Measurements from ENCODE around the gene AHI1. TPM values are rescaled to one million over a fixed set of nuclear protein-coding genes. Genes with fewer than 3 reads are reported as not detected.

Gene AHI1
- total and polyA plus RNA-seq, 10 of the 15 experiments (the other 5 are each of a cell fraction or from before 2014, with no cell fraction given): 3.2 to 9.5 (median 4.6) TPM

DNA sequence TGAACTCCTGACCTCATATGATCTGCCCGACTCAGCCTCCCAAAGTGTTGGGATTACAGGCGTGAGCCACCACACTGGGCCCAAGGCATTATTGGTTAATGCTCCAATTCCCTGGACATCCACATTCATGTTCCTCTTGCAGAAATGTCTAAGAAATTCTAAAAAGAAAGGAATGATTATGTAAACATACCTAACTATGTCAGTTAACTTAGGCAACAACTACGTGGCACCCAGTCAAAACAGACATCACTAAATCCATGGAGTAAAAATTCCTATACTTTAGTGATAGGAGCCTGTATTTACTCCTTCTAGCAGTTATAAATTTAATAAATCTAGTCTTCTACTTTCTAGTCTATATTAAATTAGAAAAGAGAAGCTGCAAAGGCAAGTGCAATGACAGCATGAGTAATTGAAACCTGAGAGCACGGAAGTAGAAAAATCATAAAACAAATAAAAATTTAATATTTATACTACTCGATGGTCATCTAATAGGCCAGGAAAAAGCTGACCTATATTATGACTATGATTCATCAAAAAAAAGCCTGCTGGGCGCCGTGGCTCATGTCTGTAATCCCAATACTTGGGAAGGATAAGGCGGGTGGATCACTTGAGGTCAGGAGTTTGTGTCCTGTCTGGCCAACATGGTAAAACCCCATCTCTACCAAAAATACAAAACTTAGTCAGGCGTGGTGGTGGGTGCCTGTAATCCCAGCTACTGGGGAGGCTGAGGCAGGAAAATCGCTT is 4.2 kb downstream of the AHI1 start:
- BruUV-seq (replicated peaks): no TSS peak
- TF ChIP-seq MXI1 (IDR thresholded peaks at IDR 0.05; ENCODE audit: low read depth, low read length) (no peak), CREB1 (IDR thresholded peaks at IDR 0.05; ENCODE audit: low read depth) (no peak), RB1 (IDR thresholded peaks at IDR 0.05; ENCODE audit: borderline replicate concordance) (no peak), POU2F2 (IDR thresholded peaks at IDR 0.05; ENCODE audit: borderline replicate concordance, low read depth, low read length) (no peak), SMAD5 (IDR thresholded peaks at IDR 0.05; ENCODE audit: low read depth) (no peak), YY1 (IDR thresholded peaks at IDR 0.05; ENCODE audit: low read depth, low read length) (no peak), CTCF (IDR thresholded peaks at IDR 0.05 in 2 of 3, conservative IDR thresholded peaks at IDR 0.05 in 1 of 3; ENCODE audit: control insufficient read depth in 2 of 3, extremely low read depth in 1 of 3, insufficient read depth in 1 of 3, low read depth in 3 of 3, low read length in 3 of 3) (no peak), ZZZ3 (IDR thresholded peaks at IDR 0.05; ENCODE audit: control insufficient read depth, insufficient read length, low read depth) (no peak), ATF7 (IDR thresholded peaks at IDR 0.05; ENCODE audit: low read depth) (no peak)
- TF ChIP-seq, protein P1, sequence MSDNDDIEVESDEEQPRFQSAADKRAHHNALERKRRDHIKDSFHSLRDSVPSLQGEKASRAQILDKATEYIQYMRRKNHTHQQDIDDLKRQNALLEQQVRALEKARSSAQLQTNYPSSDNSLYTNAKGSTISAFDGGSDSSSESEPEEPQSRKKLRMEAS (IDR thresholded peaks at IDR 0.05; ENCODE audit: low read depth, low read length): no peak
- TF ChIP-seq, protein P2, sequence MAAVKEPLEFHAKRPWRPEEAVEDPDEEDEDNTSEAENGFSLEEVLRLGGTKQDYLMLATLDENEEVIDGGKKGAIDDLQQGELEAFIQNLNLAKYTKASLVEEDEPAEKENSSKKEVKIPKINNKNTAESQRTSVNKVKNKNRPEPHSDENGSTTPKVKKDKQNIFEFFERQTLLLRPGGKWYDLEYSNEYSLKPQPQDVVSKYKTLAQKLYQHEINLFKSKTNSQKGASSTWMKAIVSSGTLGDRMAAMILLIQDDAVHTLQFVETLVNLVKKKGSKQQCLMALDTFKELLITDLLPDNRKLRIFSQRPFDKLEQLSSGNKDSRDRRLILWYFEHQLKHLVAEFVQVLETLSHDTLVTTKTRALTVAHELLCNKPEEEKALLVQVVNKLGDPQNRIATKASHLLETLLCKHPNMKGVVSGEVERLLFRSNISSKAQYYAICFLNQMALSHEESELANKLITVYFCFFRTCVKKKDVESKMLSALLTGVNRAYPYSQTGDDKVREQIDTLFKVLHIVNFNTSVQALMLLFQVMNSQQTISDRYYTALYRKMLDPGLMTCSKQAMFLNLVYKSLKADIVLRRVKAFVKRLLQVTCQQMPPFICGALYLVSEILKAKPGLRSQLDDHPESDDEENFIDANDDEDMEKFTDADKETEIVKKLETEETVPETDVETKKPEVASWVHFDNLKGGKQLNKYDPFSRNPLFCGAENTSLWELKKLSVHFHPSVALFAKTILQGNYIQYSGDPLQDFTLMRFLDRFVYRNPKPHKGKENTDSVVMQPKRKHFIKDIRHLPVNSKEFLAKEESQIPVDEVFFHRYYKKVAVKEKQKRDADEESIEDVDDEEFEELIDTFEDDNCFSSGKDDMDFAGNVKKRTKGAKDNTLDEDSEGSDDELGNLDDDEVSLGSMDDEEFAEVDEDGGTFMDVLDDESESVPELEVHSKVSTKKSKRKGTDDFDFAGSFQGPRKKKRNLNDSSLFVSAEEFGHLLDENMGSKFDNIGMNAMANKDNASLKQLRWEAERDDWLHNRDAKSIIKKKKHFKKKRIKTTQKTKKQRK (IDR thresholded peaks at IDR 0.05; ENCODE audit: low read depth, low read length): no peak
- ChIA-PET RAD21 (ENCODE audit: unreplicated experiment) (no interaction called here), SMC1A (ENCODE audit: uncharacterized antibody, unreplicated experiment) (interaction anchor here (0.9 kb wide), 1 partner anchor 29 kb away, joined by 3 read pairs; no protein-coding TSS in a partner anchor), POLR2A (no interaction called here), CTCF (interaction anchor here (1.0 kb wide), 1 partner anchor 12 kb away, joined by 3 read pairs; no protein-coding TSS in a partner anchor)
- 95% methylated on average over 10 of the region's 10 CpGs for WGBS (ENCODE audit: insufficient coverage, insufficient replicate concordance, low lambda C conversion rate, missing lambda C conversion rate)
- Histone ChIP-seq H3K4me1 (ENCODE audit: control insufficient read depth, insufficient read depth, low read length) (no peaks in the 10 kb centered on the region), H3K4me2 (ENCODE audit: control insufficient read depth, insufficient read depth) (no peak overlapping the region), H3K9ac (ENCODE audit: control insufficient read depth, insufficient read depth, low read length) (no peak overlapping the region), H3K27me3 (replicated peaks in 1 of 2; ENCODE audit: control insufficient read depth in 2 of 2, insufficient read depth in 2 of 2, low read length in 1 of 2) (no peaks in the 10 kb centered on the region), H3K27ac (ENCODE audit: control insufficient read depth, insufficient read depth) (no peak overlapping the region), H4K20me1 (ENCODE audit: control insufficient read depth, insufficient read depth) (no peaks in the 10 kb centered on the region), H2AFZ (ENCODE audit: control insufficient read depth, low read depth, low read length) (no peak overlapping the region), H3K4me3 (no peak overlapping the region), H3K36me3 (ENCODE audit: control insufficient read depth in 2 of 2, insufficient read depth in 2 of 2, low read length in 1 of 2) (peaks cover 0 to 2% of the 10 kb centered on the region in 2 experiments; a peak in 1 of 4 replicates), H3K79me2 (ENCODE audit: control insufficient read depth, insufficient read depth, low read length) (no peaks in the 10 kb centered on the region), H3K9me3 (replicated peaks; ENCODE audit: control insufficient read depth, insufficient read depth, low read length) (no peaks in the 10 kb centered on the region)
- ATAC-seq (no peak), DNase-seq (ENCODE audit: low read depth, low spot score) (no peak), FAIRE-seq (no peak)
- in situ Hi-C loops (cut with MboI) (no loop called here), intact Hi-C loops (cut with micrococcal nuclease; ENCODE audit: unreplicated experiment) (no loop called here)

All from GM12878 (cell line).